ENCODE data around the gene SLC43A2. TPM values are rescaled to one million over a fixed set of nuclear protein-coding genes. Genes with fewer than 3 reads are reported as not detected.

The SLC43A2 gene
- total RNA-seq, 2 donors from 2014 or later = 14.0 to 18.6 TPM

- Histone ChIP-seq H3K27ac (ENCODE audit: low read depth, low read length) (no peak overlapping the region), H3K9me3 (ENCODE audit: control insufficient read depth, low read length) (no peaks in the 10 kb centered on the region), H3K9ac (ENCODE audit: extremely low read depth, low read length, poor library complexity, severe bottlenecking) (no peak overlapping the region), H3K4me1 (ENCODE audit: control insufficient read depth, insufficient read depth, low read length) (peaks cover 9% of the 10 kb centered on the region), H3K36me3 (ENCODE audit: control insufficient read depth, insufficient read depth, low read length) (no peaks in the 10 kb centered on the region), H3K27me3 (ENCODE audit: control insufficient read depth, insufficient read depth, low read length, poor library complexity, severe bottlenecking) (peaks cover 89% of the 10 kb centered on the region), H3K4me3 (ENCODE audit: low read length) (no peak overlapping the region)
- H3K4me3 Mint-ChIP-seq = no peak overlapping the region
- peaks cover 8% of the 10 kb centered on the region for H3K36me3 Mint-ChIP-seq (ENCODE audit: low read depth)
- no peak for DNase-seq
- H3K27me3 Mint-ChIP-seq (ENCODE audit: insufficient read depth) = peaks cover 95% of the 10 kb centered on the region
- H3K9me3 Mint-ChIP-seq = no peaks in the 10 kb centered on the region
- WGBS, 2 experiments (ENCODE audit: insufficient coverage in 1 of 2, insufficient read length in 1 of 2) = 91% methylated on average over 13 to 38 of the region's 38 CpGs
- no peak overlapping the region for H3K27ac Mint-ChIP-seq
- H3K4me1 Mint-ChIP-seq = peaks cover 6% of the 10 kb centered on the region
- TF ChIP-seq CTCF (conservative IDR thresholded peaks at IDR 0.05) = no peak
Measured at GRCh38 chr17:1590747-1591473, 37.7 kb downstream of the SLC43A2 start.

- peak; percentile 91 for DNase-seq
- WGBS, 2 experiments (ENCODE audit: insufficient coverage in 1 of 2, insufficient read length in 1 of 2) = 66 to 77% methylated on average over 11 to 19 of the region's 19 CpGs
- Histone ChIP-seq H3K9me3 (ENCODE audit: control insufficient read depth, low read length) (no peaks in the 10 kb centered on the region), H3K36me3 (ENCODE audit: control insufficient read depth, insufficient read depth, low read length) (no peaks in the 10 kb centered on the region), H3K27ac (ENCODE audit: low read depth, low read length) (no peak overlapping the region), H3K9ac (ENCODE audit: extremely low read depth, low read length, poor library complexity, severe bottlenecking) (no peak overlapping the region), H3K4me1 (ENCODE audit: control insufficient read depth, insufficient read depth, low read length) (peaks cover 9% of the 10 kb centered on the region), H3K4me3 (ENCODE audit: low read length) (no peak overlapping the region), H3K27me3 (ENCODE audit: control insufficient read depth, insufficient read depth, low read length, poor library complexity, severe bottlenecking) (peaks cover 89% of the 10 kb centered on the region)
- Mint-ChIP-seq H3K36me3 (ENCODE audit: low read depth) (peaks cover 10% of the 10 kb centered on the region), H3K4me3 (no peak overlapping the region), H3K27ac (peak overlapping the region; percentile 39), H3K4me1 (peaks cover 6% of the 10 kb centered on the region), H3K27me3 (ENCODE audit: insufficient read depth) (peaks cover 96% of the 10 kb centered on the region), H3K9me3 (no peaks in the 10 kb centered on the region)
- TF ChIP-seq CTCF (conservative IDR thresholded peaks at IDR 0.05) = no peak
Measured at GRCh38 chr17:1590029-1590746, 38.4 kb downstream of the SLC43A2 start.

- no peak overlapping the region for H3K4me3 ChIP-seq (ENCODE audit: low read length)
- peaks cover 86% of the 10 kb centered on the region for H3K27me3 ChIP-seq (ENCODE audit: control insufficient read depth, insufficient read depth, low read length, poor library complexity, severe bottlenecking)
- H3K9me3 ChIP-seq (ENCODE audit: control insufficient read depth, low read length) = no peaks in the 10 kb centered on the region
- DNase-seq = peak; percentile 75
- Mint-ChIP-seq H3K9me3 (no peaks in the 10 kb centered on the region), H3K36me3 (ENCODE audit: low read depth) (peaks cover 18% of the 10 kb centered on the region), H3K4me1 (peaks cover 6% of the 10 kb centered on the region), H3K27me3 (ENCODE audit: insufficient read depth) (peaks cover 90% of the 10 kb centered on the region), H3K27ac (peak overlapping the region; percentile 66), H3K4me3 (no peak overlapping the region)
- no peak overlapping the region for H3K27ac ChIP-seq (ENCODE audit: low read depth, low read length)
- 94 to 97% methylated on average over 16 to 33 of the region's 33 CpGs for WGBS, 2 experiments (ENCODE audit: insufficient coverage in 1 of 2, insufficient read length in 1 of 2)
- H3K9ac ChIP-seq (ENCODE audit: extremely low read depth, low read length, poor library complexity, severe bottlenecking) = no peak overlapping the region
- TF ChIP-seq CTCF (conservative IDR thresholded peaks at IDR 0.05) = no peak
- H3K36me3 ChIP-seq (ENCODE audit: control insufficient read depth, insufficient read depth, low read length) = no peaks in the 10 kb centered on the region
- H3K4me1 ChIP-seq (ENCODE audit: control insufficient read depth, insufficient read depth, low read length) = peaks cover 9% of the 10 kb centered on the region
Measured at GRCh38 chr17:1588821-1589585, 39.6 kb downstream of the SLC43A2 start.

Data from endodermal cell (in vitro differentiated cells).